Pancreas (tissue), 10 donors: ENCODE data around the gene MRM3. TPM values are rescaled to one million over a fixed set of nuclear protein-coding genes. Genes with fewer than 3 reads are reported as not detected.
"Not testable (repeated sequence)": the region's sequence is repeated elsewhere in the genome, so short reads cannot be mapped to it uniquely, and the experiment has no call there.

ENCODE experiments used
- ATAC-seq, 4 donors: fragments of 200-7000 bp; cut with Tn5 transposase; one replicate each; pipeline versions ENCODE4 v1.8.0 to v1.9.1; 2020; ENCODE audit warnings: mild to moderate bottlenecking in 4 of 4, moderate library complexity in 4 of 4
- DNase-seq, 6 donors: peaks; one replicate each; pipeline ENCODE4 v3.0.0-alpha.2; 2020
- FAIRE-seq: peaks from 2 replicates; lab custom pipeline; 2012; peaks lifted over from hg19 to GRCh38; lab: Jason Lieb, UNC
- H3K27ac ChIP-seq, 4 donors: fragments of 200-600 bp; sonication (generic); 1 replicate in 3 of 4; 2 replicates in 1 of 4; pipeline versions ENCODE4 v1.5.0 to v1.8.0; 2020
- H3K27me3 ChIP-seq, 4 donors: fragments of 200-600 bp; one replicate each; pipeline ENCODE4 v1.8.0; 2021
- H3K36me3 ChIP-seq, 3 donors: fragments of 200-600 bp; sonication (generic) in 1 of 3; one replicate each; pipeline versions ENCODE4 v1.5.0 to v1.8.0; 2020 to 2021
- H3K4me1 ChIP-seq, 3 donors: fragments of 200-600 bp; one replicate each; pipeline ENCODE4 v1.8.0; 2021
- H3K4me3 ChIP-seq, 4 donors: fragments of 200-600 bp; sonication (generic) in 2 of 4; one replicate each; pipeline versions ENCODE4 v1.5.0 to v1.8.0; 2020 to 2021
- H3K9me3 ChIP-seq, 4 donors: fragments of 200-600 bp; one replicate each; pipeline ENCODE4 v1.8.0; 2021
- CTCF ChIP-seq, 4 donors: fragments of 200-600 bp; sonication (generic) in 3 of 4; IDR thresholded peaks; one replicate each; pipeline versions ENCODE4 v1.5.0 to v1.8.0; 2021; ENCODE audit warnings: antibody characterized with exemption in 4 of 4
- WGBS, 2 donors: extraction: QIAGEN DNeasy Blood & Tissue Kit; methylation state at CpG; one replicate each; pipeline ENCODE4 v1.1.7; 2013; 5-methylcytosine and 5-hydroxymethylcytosine counted together
- intact Hi-C, 3 donors: fragments of 100-400 bp; cut with DNase I; formaldehyde crosslinking; loops; one replicate each; pipeline versions ENCODE4 v1.11.1 to v1.14.2; 2022
- polyA plus RNA-seq, 2 donors: library from polyadenylated mRNA; stranded (reverse); fragments of 200-250 nt; gene quantifications; one replicate each; pipeline ENCODE4 v1.2.3, GENCODE V29; 2013
- total RNA-seq, 6 donors: library from RNA; stranded (reverse); fragmentation: NEBNext Ultra II Directional in 4 of 6; extraction: Animal tissue kit (Norgen Biotek cat#: 25700) in 4 of 6; gene quantifications; one replicate each; pipeline versions ENCODE4 v1.2.1 to v1.2.4, GENCODE V29; 2021 to 2023
- donor health status: healthy with polysubstance abuse.
- donor health status: DM: no; HTN: no; CAD: no; lungs with moderate emphysema.
- donor health status: DM: no; HTN: no; CAD: no.
- donor health status: control.
- donor health status: control.
- donor health status: Bipolar disorder and iron deficiency.
- donor health status: DM: yes; HTN: yes; CAD: no.
- donor health status: DM: no; HTN: no; CAD: no.
- donor health status: DM: no; HTN: no; CAD: no.
- donor health status: DM: yes; HTN: yes; CAD: no.

The MRM3 gene
- total and polyA plus RNA-seq, 8 donors = 11.3 to 19.1 (median 13.9) TPM

GRCh38 chr17:751269-752001, 30.7 kb upstream of the MRM3 start:
- peak; percentile 5 to 40 (median 22) for ATAC-seq
- no peaks in the 10 kb centered on the region for H3K27me3 ChIP-seq
- DNase-seq = peak in 3 of 6 donors; percentile 11 to 29 (median 25)
- peaks cover 0 to 14% (median 8%) of the 10 kb centered on the region in 3 donors for H3K36me3 ChIP-seq
- 2% methylated on average over 49 of the region's 49 CpGs for WGBS, 2 donors
- H3K4me1 ChIP-seq = peaks cover 0 to 7% (median 7%) of the 10 kb centered on the region in 3 donors
- H3K9me3 ChIP-seq = no peaks in the 10 kb centered on the region
- peak overlapping the region; percentile 73 to 96 (median 92) for H3K4me3 ChIP-seq
- FAIRE-seq = no peak
- peak overlapping the region; percentile 57 to 81 (median 74) for H3K27ac ChIP-seq
- intact Hi-C loops = no loop called here
- TF ChIP-seq CTCF (IDR thresholded peaks at IDR 0.05) = no peak

GRCh38 chr17:752002-752619, 30.0 kb upstream of the MRM3 start, which contains the start of gene GEMIN4:
TSS of gene GEMIN4 (minus strand) at chr17:752264. CDS start at chr17:752142, 122 bp downstream.
- peak within 1 kb of the TSS; percentile 73 to 96 (median 92) for H3K4me3 ChIP-seq
- intact Hi-C loops = no loop called here
- peak within 1 kb of the TSS; percentile 57 to 81 (median 74) for H3K27ac ChIP-seq
- no peaks in the 10 kb centered on the region for H3K27me3 ChIP-seq
- DNase-seq = peak; percentile 87 to 100 (median 96)
- H3K9me3 ChIP-seq = no peaks in the 10 kb centered on the region
- WGBS, 2 donors = 0% methylated on average over 40 to 87 of the region's 87 CpGs
- H3K4me1 ChIP-seq = peaks cover 0 to 7% (median 7%) of the 10 kb centered on the region in 3 donors
- H3K36me3 ChIP-seq = peaks cover 0 to 8% (median 5%) of the 10 kb centered on the region in 3 donors
- FAIRE-seq = no peak
- peak; percentile 93 to 98 (median 94) for ATAC-seq
- TF ChIP-seq CTCF (IDR thresholded peaks at IDR 0.05) = peak; percentile 85 to 95 (median 90)

- no peak for TF ChIP-seq CTCF (IDR thresholded peaks at IDR 0.05)
- DNase-seq (peak; percentile 71 to 86 (median 74)), FAIRE-seq (no peak), ATAC-seq (peak; percentile 73 to 83 (median 78))
- Histone ChIP-seq H3K4me3 (peak overlapping the region; percentile 73 to 96 (median 92)), H3K27ac (peak overlapping the region; percentile 57 to 81 (median 74)), H3K36me3 (peaks cover 0 to 4% (median 1%) of the 10 kb centered on the region in 3 donors), H3K9me3 (no peaks in the 10 kb centered on the region), H3K27me3 (no peaks in the 10 kb centered on the region), H3K4me1 (peaks cover 0 to 7% (median 7%) of the 10 kb centered on the region in 3 donors)
- WGBS, 2 donors = 19 to 22% methylated on average over 43 of the region's 43 CpGs
- intact Hi-C loops = no loop called here
Measured at GRCh38 chr17:752620-753219, 29.4 kb upstream of the MRM3 start.

GRCh38 chr17:753418-753817, 28.7 kb upstream of the MRM3 start:
- Histone ChIP-seq H3K4me3 (no peak overlapping the region), H3K27me3 (no peaks in the 10 kb centered on the region), H3K4me1 (peaks cover 0 to 7% (median 7%) of the 10 kb centered on the region in 3 donors), H3K36me3 (peaks cover 0 to 4% (median 0%) of the 10 kb centered on the region in 3 donors), H3K9me3 (no peaks in the 10 kb centered on the region), H3K27ac (no peak overlapping the region)
- 76 to 79% methylated on average over 13 of the region's 13 CpGs for WGBS, 2 donors
- intact Hi-C loops = no loop called here
- no peak for TF ChIP-seq CTCF (IDR thresholded peaks at IDR 0.05)
- DNase-seq (peak in 1 of 6 donors; percentile 14), ATAC-seq (no peak), FAIRE-seq (no peak)

- H3K4me3 ChIP-seq, H3K27ac ChIP-seq, FAIRE-seq, DNase-seq, H3K36me3 ChIP-seq, ATAC-seq, H3K4me1 ChIP-seq, intact Hi-C loops, H3K9me3 ChIP-seq, H3K27me3 ChIP-seq: not testable (repeated sequence)
- 97 to 98% methylated on average over 9 of the region's 9 CpGs for WGBS, 2 donors
Measured at GRCh38 chr17:755319-755961, 26.7 kb upstream of the MRM3 start.

- FAIRE-seq = not testable (repeated sequence)
- WGBS, 2 donors = 65 to 71% methylated on average over 15 of the region's 15 CpGs
Measured at GRCh38 chr17:756010-756567, 26.1 kb upstream of the MRM3 start.

More at GRCh38 chr17:756010-756567, 26.1 kb upstream of the MRM3 start:
- ATAC-seq, H3K4me1 ChIP-seq, H3K4me3 ChIP-seq, H3K27ac ChIP-seq, H3K27me3 ChIP-seq, H3K9me3 ChIP-seq, intact Hi-C loops, H3K36me3 ChIP-seq: not testable (repeated sequence)
- DNase-seq = peak in 1 of 6 donors; percentile 16
